ENCODE measurements around the gene FLAD1.

FLAD1 gene

DNA sequence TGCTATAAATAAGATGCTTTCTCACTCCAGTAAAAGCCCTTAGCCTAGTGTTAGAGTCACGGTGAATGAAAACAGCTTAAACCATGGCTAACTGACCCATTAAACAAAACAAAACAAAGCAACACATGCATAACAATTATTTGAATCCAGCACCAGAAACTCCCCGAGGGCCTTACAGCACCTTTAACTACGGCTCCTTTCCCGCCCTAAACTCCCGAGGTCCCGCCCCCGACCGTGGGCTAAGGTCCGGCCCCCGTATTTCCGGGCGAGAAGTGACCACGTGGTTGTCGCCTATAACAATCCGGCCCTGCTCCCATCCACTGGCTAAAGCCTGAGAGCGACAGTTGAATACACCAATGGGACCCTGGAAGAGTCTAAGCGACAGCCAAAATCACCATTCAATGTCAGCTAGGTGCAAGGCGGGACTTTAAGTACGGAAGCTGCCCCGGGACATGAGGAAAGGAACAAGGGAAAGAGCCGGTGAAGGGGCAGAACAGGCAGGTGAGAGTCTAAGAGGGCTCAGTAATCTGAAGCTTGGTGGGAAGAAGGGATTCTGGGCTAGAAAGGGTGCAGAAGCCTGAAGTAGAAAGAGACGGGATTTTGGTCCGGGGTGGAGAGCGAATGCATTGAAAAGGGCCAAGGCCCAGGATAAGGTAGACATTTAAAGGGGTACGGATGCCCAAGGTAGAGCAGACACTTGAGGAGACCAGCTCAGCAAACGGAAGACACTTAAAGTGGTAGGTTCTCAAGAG lies at the start of gene FLAD1:
TSS of gene FLAD1 (plus strand) at position 448 of the 752 bp plus-strand sequence. CDS start 351 bp downstream, outside the sequence.
- peak; percentile 99 for DNase-seq

DNA sequence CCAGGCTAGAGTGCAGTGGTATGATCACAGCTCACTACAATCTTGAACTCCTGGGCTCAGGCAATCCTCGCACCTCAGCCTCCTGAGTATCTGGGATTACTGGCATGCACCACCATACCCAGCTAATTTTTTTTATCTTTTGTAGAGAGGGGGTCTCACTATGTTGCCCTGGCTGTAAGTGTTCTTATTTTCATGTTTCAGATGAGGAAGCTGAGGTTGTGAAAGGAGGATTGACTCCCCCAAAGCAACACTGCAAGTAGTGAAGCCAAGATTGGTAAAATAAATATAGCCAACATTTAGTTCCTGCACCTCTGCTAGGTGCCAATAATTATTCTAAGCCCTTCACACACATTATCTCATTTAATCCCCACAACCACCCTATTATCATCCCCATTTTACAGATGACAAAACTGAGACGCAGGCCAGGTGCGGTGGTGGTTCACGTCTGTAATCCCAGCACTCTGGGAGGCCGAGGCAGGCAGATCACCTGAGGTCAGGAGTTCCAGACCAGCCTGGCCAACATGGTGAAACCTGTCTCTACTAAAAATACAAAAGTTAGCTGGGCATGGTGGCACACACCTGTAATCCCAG lies 48.7 kb upstream of the FLAD1 start:
- no peak for DNase-seq

GRCh38 chr1:154935749-154936554 lies 47.2 kb upstream of the FLAD1 start:
- no peak for DNase-seq

DNA sequence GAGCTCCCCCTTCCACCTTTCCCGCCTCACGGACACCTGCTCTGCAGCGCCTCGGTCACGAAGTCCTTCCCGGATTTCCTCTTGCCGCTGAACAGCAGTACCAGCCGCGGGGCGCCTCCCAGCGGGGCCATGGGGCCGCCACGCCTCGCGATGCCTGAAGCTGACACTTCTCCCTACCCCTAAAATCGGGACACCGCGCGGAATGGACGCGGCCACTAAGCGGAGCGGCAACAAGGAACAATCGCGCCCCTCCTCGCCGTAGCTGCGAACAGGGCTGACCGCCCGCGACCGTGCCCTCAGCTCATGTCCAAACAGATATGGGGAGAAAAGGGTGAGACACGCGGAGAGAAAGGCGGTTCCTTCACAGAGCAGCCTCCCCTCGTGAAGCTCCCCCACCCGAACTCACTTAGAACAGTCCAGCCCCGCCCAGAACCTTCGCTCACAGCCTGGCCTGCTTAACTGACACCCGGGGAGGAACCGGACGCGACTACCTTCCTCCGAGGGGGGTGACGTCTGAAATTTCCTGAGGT lies 46.5 kb upstream of the FLAD1 start, which contains the start of gene PMVK:
TSS of gene PMVK (minus strand) at position 165 of the 530 bp plus-strand sequence. CDS start at position 131, 34 bp downstream.
- DNase-seq = peak; percentile 88

DNA sequence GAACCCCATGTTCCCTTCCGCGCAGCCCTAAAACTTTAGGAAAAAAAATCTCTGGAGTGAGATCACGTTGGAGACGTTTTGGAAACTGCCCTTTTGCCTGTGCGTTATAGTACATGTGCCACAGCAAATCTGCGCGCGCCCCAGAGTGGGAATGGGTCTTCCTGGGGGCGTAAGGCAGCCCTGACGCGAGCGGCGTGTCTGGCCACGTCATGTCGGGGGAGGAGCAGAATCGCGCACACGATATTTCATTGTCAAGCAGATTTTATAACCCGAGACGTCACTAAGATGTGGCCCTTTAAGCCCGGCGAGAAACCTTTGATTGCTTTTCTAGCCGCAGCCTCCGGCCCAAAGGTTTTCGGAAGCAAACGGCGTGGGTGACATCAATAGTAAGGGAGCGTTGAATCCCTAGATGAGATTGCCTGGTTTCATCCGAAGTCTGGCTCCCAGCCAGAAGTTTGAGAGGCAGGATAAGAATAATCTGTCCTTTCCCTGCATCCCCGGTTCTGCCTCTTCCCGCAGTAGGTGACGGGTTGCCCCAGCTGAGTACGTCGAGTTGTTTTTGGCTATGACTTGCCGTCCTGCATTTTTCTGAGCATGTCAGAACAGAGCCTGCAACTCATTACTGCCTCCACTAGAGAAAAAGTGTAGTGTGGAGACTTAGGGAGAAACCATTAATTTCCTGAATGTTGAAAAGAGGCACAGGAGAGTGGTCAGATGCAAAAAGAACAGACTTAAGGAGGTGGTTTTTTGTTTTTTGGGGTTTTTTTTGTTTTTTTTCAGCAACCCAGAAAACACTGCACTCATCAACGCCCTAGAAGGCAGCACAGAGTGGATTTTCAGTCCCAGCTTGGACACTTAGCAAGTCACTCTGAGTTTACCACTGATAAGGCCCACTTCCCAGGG lies 45.8 kb upstream of the FLAD1 start:
- peak; percentile 80 for DNase-seq

DNA sequence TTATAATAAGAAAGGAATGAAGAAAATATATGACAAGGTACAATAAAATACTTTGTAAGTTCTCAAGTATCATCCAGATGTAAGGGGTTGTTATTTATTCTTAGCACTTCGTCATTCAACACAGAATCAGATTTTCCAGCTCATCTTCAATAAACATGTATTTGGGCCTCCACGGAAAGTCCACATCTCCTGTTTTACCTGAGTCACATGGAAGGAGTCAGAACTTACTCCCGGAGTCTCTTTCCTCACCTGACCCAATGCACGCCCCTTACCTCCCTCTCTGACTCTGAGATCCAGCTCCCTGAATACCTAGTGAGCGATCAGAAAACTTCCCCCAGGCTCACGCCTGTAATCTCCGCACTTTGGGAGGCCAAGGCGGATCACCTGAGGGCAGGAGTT lies 45.2 kb upstream of the FLAD1 start:
- no peak for DNase-seq

DNA sequence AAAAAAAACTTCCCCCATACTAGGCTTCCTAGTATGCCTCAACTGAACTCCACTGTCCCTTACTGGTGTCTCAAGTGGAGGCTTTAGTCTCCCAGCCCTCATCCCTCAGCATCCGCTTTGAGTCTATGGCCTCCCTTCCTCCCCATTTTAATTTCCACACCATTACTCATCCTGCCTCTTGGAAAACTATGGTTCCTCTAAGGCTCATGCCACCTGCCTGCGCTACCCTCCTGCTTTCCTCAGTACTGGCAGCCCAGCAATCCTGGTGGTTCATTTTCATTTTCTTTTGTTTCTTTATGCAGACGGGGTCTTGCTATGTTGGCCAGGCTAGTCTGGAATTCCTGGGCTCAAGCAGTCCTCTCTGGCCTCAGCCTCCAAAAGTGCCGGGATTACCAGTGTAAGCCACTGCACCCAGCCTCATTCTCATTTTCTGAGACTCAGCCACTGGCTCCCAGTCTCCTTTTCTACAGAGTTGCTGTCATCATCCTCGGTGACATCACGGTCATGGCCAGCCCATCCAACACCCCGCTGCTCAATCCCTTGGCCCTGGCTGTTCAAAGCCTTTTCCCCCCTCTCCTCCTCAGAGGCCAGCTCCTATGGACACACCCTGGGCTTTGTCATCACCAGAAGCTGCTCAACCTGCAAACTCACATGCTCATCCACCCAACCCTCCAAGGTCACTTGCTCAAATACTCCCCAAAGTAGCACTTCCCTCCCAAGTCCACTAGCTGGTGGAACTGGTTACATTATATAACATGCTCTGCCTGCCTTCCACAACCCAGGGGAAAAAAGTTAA lies 44.3 kb upstream of the FLAD1 start:
- DNase-seq = no peak

DNA sequence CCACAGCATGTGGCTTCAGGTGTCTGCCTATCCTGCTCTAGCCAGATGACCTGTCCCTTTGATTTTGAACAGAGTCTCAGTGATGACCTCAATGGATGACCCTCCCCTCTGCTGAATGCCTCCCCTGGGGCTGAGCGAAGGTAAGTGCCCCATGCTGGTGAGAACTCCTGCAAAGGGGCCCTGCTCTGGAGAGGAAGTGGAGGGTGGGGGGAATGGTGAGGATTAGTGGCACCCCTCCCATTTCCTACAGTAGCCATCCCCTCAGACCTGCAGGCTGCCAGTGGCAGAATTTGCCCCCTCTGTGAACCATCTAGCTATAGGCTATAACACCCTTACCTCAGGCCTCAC lies 43.0 kb upstream of the FLAD1 start:
- no peak for DNase-seq

- no peak for DNase-seq
Measured at GRCh38 chr1:154940651-154941194, 42.4 kb upstream of the FLAD1 start.

GRCh38 chr1:154941333-154942013 lies 41.7 kb upstream of the FLAD1 start:
- DNase-seq = no peak

- no peak for DNase-seq
Measured at GRCh38 chr1:154943649-154944400, 39.3 kb upstream of the FLAD1 start.

- no peak for DNase-seq
Measured at GRCh38 chr1:154944401-154945159, 38.6 kb upstream of the FLAD1 start.

- DNase-seq = no peak
Measured at GRCh38 chr1:154945160-154945961, 37.8 kb upstream of the FLAD1 start.

DNA sequence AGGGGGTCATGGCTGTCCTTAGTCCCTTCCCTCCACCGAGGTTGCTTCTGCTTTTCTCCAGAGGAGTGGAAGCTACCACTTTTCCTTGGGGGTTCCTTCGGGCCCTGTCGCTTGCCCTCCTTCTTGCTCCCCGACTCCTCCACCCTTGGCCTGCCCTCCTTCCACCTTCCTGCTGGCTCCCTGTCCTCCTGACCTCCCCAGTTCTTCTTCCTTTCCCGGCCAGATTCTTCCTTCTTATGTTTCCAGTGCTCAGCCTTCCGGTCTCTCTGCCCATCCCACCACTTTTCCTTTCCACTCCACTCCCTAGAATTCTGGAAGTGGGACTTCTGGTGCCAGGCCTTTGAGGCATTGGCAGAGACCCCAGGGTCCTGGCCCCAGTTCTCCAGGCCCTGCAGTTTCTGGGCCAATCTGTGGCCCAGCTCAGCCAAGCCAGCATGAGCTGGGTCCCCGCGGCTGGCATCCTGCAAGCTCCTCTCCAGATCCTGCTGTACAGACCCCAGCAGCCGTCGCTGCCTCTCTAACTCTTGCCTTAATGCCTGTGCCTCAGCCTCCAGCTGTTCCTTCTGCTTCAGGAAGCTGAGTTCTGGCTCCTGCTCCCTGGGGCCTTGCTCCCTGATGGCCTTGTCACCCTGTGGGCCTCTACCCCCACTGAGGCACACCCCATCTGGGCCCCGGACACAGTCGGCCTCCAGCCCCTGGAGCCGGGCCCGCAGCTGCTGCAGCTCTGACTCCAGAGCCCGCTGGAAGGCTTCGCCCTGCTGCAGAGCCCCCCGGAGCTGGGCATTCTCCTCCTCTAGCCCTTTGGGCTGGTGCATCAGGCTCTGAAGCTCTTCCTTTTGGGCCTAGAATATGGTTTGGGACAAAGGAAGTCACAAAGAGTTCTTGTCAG lies 36.9 kb upstream of the FLAD1 start:
- no peak for DNase-seq

GRCh38 chr1:154948079-154948478 lies 35.1 kb upstream of the FLAD1 start:
- no peak for DNase-seq

- DNase-seq = no peak
Measured at GRCh38 chr1:154951901-154952657, 31.1 kb upstream of the FLAD1 start.
